ENCODE data around the gene CFAP53. TPM values are rescaled to one million over a fixed set of nuclear protein-coding genes. Genes with fewer than 3 reads are reported as not detected.

Gene CFAP53
- total and polyA plus RNA-seq, 7 experiments from 2014 or later = 0.09 to 1.8 (median 0.45) TPM; not detected in 1

DNA sequence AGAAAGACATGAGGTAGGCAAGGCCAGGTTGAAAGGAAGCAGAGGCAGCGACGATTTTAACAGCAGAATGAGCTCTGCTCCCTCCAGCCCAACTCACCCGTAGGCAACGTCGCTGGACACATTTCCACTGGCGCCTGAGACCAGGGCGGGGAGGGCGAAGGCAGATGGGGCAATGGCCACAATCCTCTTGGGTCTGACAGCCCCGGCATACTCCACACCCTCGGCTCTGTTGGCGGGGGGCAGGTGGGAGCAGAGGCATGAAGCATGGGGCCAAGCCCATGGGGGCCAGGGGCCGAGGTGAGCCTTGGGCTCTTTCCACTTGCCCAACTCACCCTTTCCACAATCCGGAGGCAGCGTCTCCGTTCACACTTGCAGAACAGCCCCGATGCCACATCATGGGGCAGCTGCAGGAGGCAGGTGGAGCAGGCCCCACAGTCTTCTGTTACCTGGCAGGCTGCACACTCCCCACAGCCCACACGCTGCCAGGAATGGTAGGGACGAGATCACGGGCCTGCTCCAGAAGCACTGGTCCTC is 9.3 kb upstream of the CFAP53 start:
- peaks cover 16 to 26% (median 23%) of the 10 kb centered on the region in 7 donors for H3K4me1 Mint-ChIP-seq
- Histone ChIP-seq H3K9me3 (ENCODE audit: control insufficient read depth in 2 of 3, low read length in 3 of 3) (no peaks in the 10 kb centered on the region), H3K4me1 (ENCODE audit: control insufficient read depth in 2 of 2, insufficient read depth in 2 of 2, low read length in 2 of 2) (peaks cover 10 to 19% of the 10 kb centered on the region in 2 donors), H3K27me3 (ENCODE audit: control insufficient read depth in 2 of 2, insufficient read depth in 2 of 2, low read length in 2 of 2) (no peaks in the 10 kb centered on the region), H3K27ac (ENCODE audit: low read depth, low read length) (no peak overlapping the region), H3K4me3 (ENCODE audit: low read length) (no peak overlapping the region), H3K36me3 (ENCODE audit: control insufficient read depth in 2 of 3, insufficient read depth in 3 of 3, low read length in 3 of 3) (peaks cover 20 to 65% (median 31%) of the 10 kb centered on the region in 3 experiments)
- DNase-seq (no peak), ATAC-seq (no peak)
- H3K36me3 Mint-ChIP-seq = peaks cover 21 to 61% (median 32%) of the 10 kb centered on the region in 5 donors
- ChIA-PET CTCF (no interaction called here), POLR2A (no interaction called here)
- H3K4me3 Mint-ChIP-seq = no peak overlapping the region
- H3K27me3 Mint-ChIP-seq = no peaks in the 10 kb centered on the region
- peak overlapping the region in 3 of 9 donors; percentile 63 to 84 (median 70) for H3K27ac Mint-ChIP-seq
- H3K9me3 Mint-ChIP-seq = peaks cover 0 to 1% (median 0%) of the 10 kb centered on the region in 11 donors
- intact Hi-C loops (cut with micrococcal nuclease) = no loop called here

- H3K27ac ChIP-seq (ENCODE audit: low read depth, low read length) = no peak overlapping the region
- Mint-ChIP-seq H3K27ac (peak overlapping the region in 2 of 9 donors; percentile 70 to 84), H3K27me3 (no peaks in the 10 kb centered on the region), H3K9me3 (peaks cover 0 to 1% (median 0%) of the 10 kb centered on the region in 11 donors), H3K4me3 (no peak overlapping the region), H3K4me1 (peaks cover 9 to 19% (median 17%) of the 10 kb centered on the region in 7 donors), H3K36me3 (peaks cover 21 to 61% (median 32%) of the 10 kb centered on the region in 5 donors)
- intact Hi-C loops (cut with micrococcal nuclease) = no loop called here
- POLR2A ChIA-PET = interaction anchor here (0.6 kb wide), 1 partner anchor 9 kb away, joined by 3 read pairs; no protein-coding TSS in a partner anchor
- no peak overlapping the region for H3K4me3 ChIP-seq (ENCODE audit: low read length)
- CTCF ChIA-PET = no interaction called here
- peaks cover 23 to 71% (median 31%) of the 10 kb centered on the region in 3 experiments for H3K36me3 ChIP-seq (ENCODE audit: control insufficient read depth in 2 of 3, insufficient read depth in 3 of 3, low read length in 3 of 3)
- peaks cover 4 to 12% of the 10 kb centered on the region in 2 donors for H3K4me1 ChIP-seq (ENCODE audit: control insufficient read depth in 2 of 2, insufficient read depth in 2 of 2, low read length in 2 of 2)
- no peaks in the 10 kb centered on the region for H3K9me3 ChIP-seq (ENCODE audit: control insufficient read depth in 2 of 3, low read length in 3 of 3)
- no peaks in the 10 kb centered on the region for H3K27me3 ChIP-seq (ENCODE audit: control insufficient read depth in 2 of 2, insufficient read depth in 2 of 2, low read length in 2 of 2)
- no peak for DNase-seq
- ATAC-seq = no peak
Measured at GRCh38 chr18:50274941-50275340, 8.6 kb upstream of the CFAP53 start.

GRCh38 chr18:50274044-50274442 is 7.7 kb upstream of the CFAP53 start:
- peaks cover 21 to 57% (median 39%) of the 10 kb centered on the region in 5 donors for H3K36me3 Mint-ChIP-seq
- POLR2A ChIA-PET = interaction anchor here (0.5 kb wide), 1 partner anchor 93 kb away, joined by 3 read pairs; no protein-coding TSS in a partner anchor
- H3K4me1 ChIP-seq (ENCODE audit: control insufficient read depth in 2 of 2, insufficient read depth in 2 of 2, low read length in 2 of 2) = peaks cover 0 to 3% of the 10 kb centered on the region in 2 donors
- H3K4me3 ChIP-seq (ENCODE audit: low read length) = no peak overlapping the region
- no peak overlapping the region for H3K27ac ChIP-seq (ENCODE audit: low read depth, low read length)
- peaks cover 23 to 80% (median 31%) of the 10 kb centered on the region in 3 experiments for H3K36me3 ChIP-seq (ENCODE audit: control insufficient read depth in 2 of 3, insufficient read depth in 3 of 3, low read length in 3 of 3)
- CTCF ChIA-PET = no interaction called here
- no peaks in the 10 kb centered on the region for H3K27me3 Mint-ChIP-seq
- peaks cover 3 to 14% (median 10%) of the 10 kb centered on the region in 7 donors for H3K4me1 Mint-ChIP-seq
- peaks cover 0 to 1% (median 0%) of the 10 kb centered on the region in 11 donors for H3K9me3 Mint-ChIP-seq
- intact Hi-C loops (cut with micrococcal nuclease) = no loop called here
- no peak for ATAC-seq
- no peaks in the 10 kb centered on the region for H3K27me3 ChIP-seq (ENCODE audit: control insufficient read depth in 2 of 2, insufficient read depth in 2 of 2, low read length in 2 of 2)
- no peak for DNase-seq
- H3K4me3 Mint-ChIP-seq = no peak overlapping the region
- no peaks in the 10 kb centered on the region for H3K9me3 ChIP-seq (ENCODE audit: control insufficient read depth in 2 of 3, low read length in 3 of 3)
- H3K27ac Mint-ChIP-seq = no peak overlapping the region

DNA sequence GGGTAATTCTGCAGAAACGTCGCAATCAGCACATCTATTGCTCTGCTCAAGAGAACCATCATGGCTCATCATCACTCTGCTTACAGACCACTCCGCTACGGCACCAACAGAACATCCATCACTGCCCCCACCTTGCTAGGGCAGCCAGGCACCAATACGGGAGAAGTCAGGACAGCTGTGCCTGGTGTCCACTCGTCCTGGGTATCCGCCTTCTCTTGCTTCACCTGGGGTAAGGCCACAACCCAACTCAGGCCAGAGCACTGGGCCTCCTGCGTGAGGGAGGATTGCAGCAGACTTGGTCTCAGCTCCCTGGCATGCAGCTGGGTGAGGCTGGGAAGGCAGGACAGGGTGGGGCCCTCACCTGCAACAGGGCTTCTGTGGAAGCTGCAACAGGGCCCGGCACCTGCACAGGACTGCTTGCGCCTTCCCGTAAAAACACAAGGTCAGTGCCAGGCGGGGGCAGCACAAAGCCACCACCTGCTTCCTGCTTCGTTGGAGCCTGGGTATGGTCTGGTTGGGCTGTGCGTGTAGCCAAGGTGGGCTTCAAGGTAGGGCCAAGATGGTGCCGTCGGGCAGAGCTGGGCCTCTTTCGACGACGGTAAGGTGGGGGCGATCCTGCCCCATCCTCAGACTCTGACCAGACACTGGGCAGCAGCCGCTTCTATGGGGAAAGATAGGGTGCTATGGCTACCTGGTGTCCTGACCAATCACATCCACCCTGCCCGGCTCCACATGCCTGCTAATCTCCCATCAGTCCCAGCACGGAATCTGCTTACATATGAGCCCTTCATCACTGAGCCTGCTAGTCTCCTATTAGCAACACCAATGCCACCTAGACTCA is 7.1 kb upstream of the CFAP53 start:
- H3K9me3 Mint-ChIP-seq = peaks cover 0 to 1% (median 0%) of the 10 kb centered on the region in 11 donors
- CTCF ChIA-PET = no interaction called here
- Histone ChIP-seq H3K4me3 (ENCODE audit: low read length) (no peak overlapping the region), H3K36me3 (ENCODE audit: control insufficient read depth in 2 of 3, insufficient read depth in 3 of 3, low read length in 3 of 3) (peaks cover 23 to 81% (median 31%) of the 10 kb centered on the region in 3 experiments), H3K27me3 (ENCODE audit: control insufficient read depth in 2 of 2, insufficient read depth in 2 of 2, low read length in 2 of 2) (no peaks in the 10 kb centered on the region), H3K9me3 (ENCODE audit: control insufficient read depth in 2 of 3, low read length in 3 of 3) (no peaks in the 10 kb centered on the region), H3K4me1 (ENCODE audit: control insufficient read depth in 2 of 2, insufficient read depth in 2 of 2, low read length in 2 of 2) (no peaks in the 10 kb centered on the region), H3K27ac (ENCODE audit: low read depth, low read length) (no peak overlapping the region)
- ATAC-seq = no peak
- peak overlapping the region in 2 of 9 donors; percentile 45 to 56 for H3K27ac Mint-ChIP-seq
- H3K36me3 Mint-ChIP-seq = peaks cover 21 to 52% (median 40%) of the 10 kb centered on the region in 5 donors
- no peak overlapping the region for H3K4me3 Mint-ChIP-seq
- H3K27me3 Mint-ChIP-seq = no peaks in the 10 kb centered on the region
- intact Hi-C loops (cut with micrococcal nuclease) = no loop called here
- peaks cover 0 to 10% (median 8%) of the 10 kb centered on the region in 7 donors for H3K4me1 Mint-ChIP-seq
- no peak for DNase-seq
- POLR2A ChIA-PET = interaction anchor here (0.5 kb wide), 1 partner anchor 94 kb away, joined by 3 read pairs; no protein-coding TSS in a partner anchor

DNA sequence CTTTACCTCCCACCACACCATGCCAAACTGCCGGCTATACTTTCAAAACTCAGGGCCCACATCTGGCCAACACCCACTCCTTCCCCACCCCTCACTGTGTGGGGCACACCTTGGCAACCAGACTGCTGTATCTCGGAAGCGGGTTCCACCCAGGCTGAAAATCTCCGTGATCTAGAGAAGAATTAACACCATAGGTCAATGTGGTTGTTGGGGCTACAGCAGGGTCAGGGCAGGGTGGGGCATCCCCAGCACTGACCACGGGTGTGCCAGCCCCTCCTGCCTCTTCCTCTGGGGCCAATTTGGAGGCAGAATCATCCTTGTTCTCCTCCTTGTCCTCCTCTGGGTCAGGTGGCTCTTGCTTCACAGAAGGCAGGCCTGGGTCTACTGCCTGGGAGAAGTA is 6.3 kb upstream of the CFAP53 start:
- ATAC-seq (no peak), DNase-seq (no peak)
- H3K27ac Mint-ChIP-seq = no peak overlapping the region
- peaks cover 5 to 12% (median 9%) of the 10 kb centered on the region in 7 donors for H3K4me1 Mint-ChIP-seq
- peaks cover 0 to 1% (median 0%) of the 10 kb centered on the region in 11 donors for H3K9me3 Mint-ChIP-seq
- Histone ChIP-seq H3K27ac (ENCODE audit: low read depth, low read length) (no peak overlapping the region), H3K9me3 (ENCODE audit: control insufficient read depth in 2 of 3, low read length in 3 of 3) (no peaks in the 10 kb centered on the region), H3K4me1 (ENCODE audit: control insufficient read depth in 2 of 2, insufficient read depth in 2 of 2, low read length in 2 of 2) (no peaks in the 10 kb centered on the region), H3K27me3 (ENCODE audit: control insufficient read depth in 2 of 2, insufficient read depth in 2 of 2, low read length in 2 of 2) (no peaks in the 10 kb centered on the region), H3K4me3 (ENCODE audit: low read length) (no peak overlapping the region), H3K36me3 (ENCODE audit: control insufficient read depth in 2 of 3, insufficient read depth in 3 of 3, low read length in 3 of 3) (peaks cover 23 to 81% (median 31%) of the 10 kb centered on the region in 3 experiments)
- peaks cover 21 to 52% (median 40%) of the 10 kb centered on the region in 5 donors for H3K36me3 Mint-ChIP-seq
- POLR2A ChIA-PET = no interaction called here
- no peak overlapping the region for H3K4me3 Mint-ChIP-seq
- CTCF ChIA-PET = no interaction called here
- intact Hi-C loops (cut with micrococcal nuclease) = no loop called here
- H3K27me3 Mint-ChIP-seq = no peaks in the 10 kb centered on the region

DNA sequence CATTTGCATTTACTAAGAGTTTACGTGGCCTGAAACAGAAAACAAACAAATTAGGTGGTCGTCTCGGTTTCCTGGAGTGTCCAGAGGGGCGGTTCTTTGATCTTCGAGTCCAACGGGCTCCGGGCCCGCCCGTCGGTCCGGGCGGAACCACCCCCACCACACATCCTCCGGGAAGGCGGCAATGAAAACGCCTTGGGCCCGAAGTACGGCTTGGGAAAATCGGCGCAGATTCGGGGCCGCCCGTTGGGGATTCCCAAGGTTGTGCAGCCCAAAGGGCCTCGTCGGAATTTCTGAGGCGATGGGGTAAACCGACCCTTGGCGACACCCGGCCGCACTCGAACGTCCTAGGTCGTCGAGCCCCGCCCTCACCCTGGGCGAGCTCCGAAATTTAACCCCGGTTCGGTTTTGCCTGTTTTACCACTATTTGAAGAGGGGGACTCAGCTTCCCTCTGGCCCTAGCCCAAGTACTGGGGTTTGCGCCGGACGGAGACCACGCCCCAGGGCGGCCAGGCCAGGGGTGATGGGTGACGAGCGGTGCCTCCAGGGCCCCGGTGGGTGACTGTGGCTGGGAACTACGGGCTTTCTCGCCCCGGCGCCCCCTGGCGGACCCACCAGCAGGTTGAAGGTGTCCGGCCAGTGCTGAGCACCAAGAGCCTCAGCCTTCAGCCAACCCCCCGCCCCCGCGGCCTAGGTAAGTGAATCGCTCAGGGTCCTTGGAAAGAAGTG is 1.9 kb upstream of the CFAP53 start:
- Mint-ChIP-seq H3K27ac (peak overlapping the region in 7 of 9 donors; percentile 38 to 78 (median 57)), H3K9me3 (no peaks in the 10 kb centered on the region)

More for the DNA sequence above, 1.9 kb upstream of the CFAP53 start:
- Histone ChIP-seq H3K36me3 (ENCODE audit: control insufficient read depth in 2 of 3, insufficient read depth in 3 of 3, low read length in 3 of 3) (peaks cover 3 to 42% (median 13%) of the 10 kb centered on the region in 3 experiments), H3K9me3 (ENCODE audit: control insufficient read depth in 2 of 3, low read length in 3 of 3) (no peaks in the 10 kb centered on the region), H3K4me3 (ENCODE audit: low read length) (peak overlapping the region; percentile 54), H3K27ac (ENCODE audit: low read depth, low read length) (peak overlapping the region; percentile 69), H3K4me1 (ENCODE audit: control insufficient read depth in 2 of 2, insufficient read depth in 2 of 2, low read length in 2 of 2) (peaks cover 4 to 5% of the 10 kb centered on the region in 2 donors), H3K27me3 (ENCODE audit: control insufficient read depth in 2 of 2, insufficient read depth in 2 of 2, low read length in 2 of 2) (no peaks in the 10 kb centered on the region)
- ChIA-PET CTCF (interaction anchor here (1.3 to 1.6 kb wide), 3 partner anchors 10 to 13 kb away, joined by 4 to 6 read pairs (median 5); partner anchors contain the start of gene MBD1), POLR2A (interaction anchor here (0.6 to 2.9 kb wide), 2 partner anchors 13 to 457 kb away, joined by 3 to 29 read pairs; partner anchors contain the start of gene MBD1)
- ATAC-seq (peak; percentile 84), DNase-seq (peak; percentile 47 to 80 (median 67))
- Mint-ChIP-seq H3K4me3 (peak overlapping the region; percentile 72 to 90 (median 80)), H3K4me1 (peaks cover 9 to 29% (median 25%) of the 10 kb centered on the region in 7 donors), H3K36me3 (peaks cover 0 to 21% (median 20%) of the 10 kb centered on the region in 5 donors), H3K27me3 (peaks cover 0 to 11% (median 0%) of the 10 kb centered on the region in 5 donors)
- intact Hi-C loops (cut with micrococcal nuclease) = loop anchor here (1.0 to 5.0 kb wide), 7 partner anchors 49 to 1593 kb away; partner anchors contain the start of genes DYM (in 1 of the 2), MEX3C (in 1 of the 2) and RPL17 (in 1 of the 2)

All from naive thymus-derived CD4-positive, alpha-beta T cell (primary cell).